H9 (cell line): ENCODE data around the gene ZCCHC3. TPM values are rescaled to one million over a fixed set of nuclear protein-coding genes. Genes with fewer than 3 reads are reported as not detected.

Experiments
- DNase-seq: peaks from one replicate; pipeline ENCODE4 v3.0.0-alpha.2; 2017
- H2AFZ ChIP-seq: one replicate; pipeline ENCODE4 v1.6.1; 2013; ENCODE audit warnings: mild to moderate bottlenecking, low read length, control low read depth, moderate library complexity
- H2AK5ac ChIP-seq: 2 replicates; pipeline ENCODE4 v1.6.1; 2013; ENCODE audit warnings: low read length, control low read depth, mixed read lengths; ENCODE audit not compliant: insufficient read length
- H2BK120ac ChIP-seq: one replicate; pipeline ENCODE4 v1.6.1; 2013; ENCODE audit warnings: low read depth, mild to moderate bottlenecking, low read length, control low read depth, inconsistent platforms; ENCODE audit not compliant: poor library complexity, severe bottlenecking
- H2BK12ac ChIP-seq: 2 replicates; pipeline ENCODE4 v1.6.1; 2013; ENCODE audit warnings: low read length, control low read depth, mixed read lengths, low read depth; ENCODE audit not compliant: insufficient read length
- H2BK15ac ChIP-seq: 2 replicates; pipeline ENCODE4 v1.6.1; 2013; ENCODE audit warnings: low read depth, low read length, control low read depth
- H2BK20ac ChIP-seq: one replicate; pipeline ENCODE4 v1.6.1; 2013; ENCODE audit warnings: low read depth, mild to moderate bottlenecking, low read length, control low read depth, inconsistent platforms; ENCODE audit not compliant: poor library complexity, severe bottlenecking
- H2BK5ac ChIP-seq: 2 replicates; pipeline ENCODE4 v1.6.1; 2013; ENCODE audit warnings: low read length, control low read depth, mixed read lengths; ENCODE audit not compliant: insufficient read length
- H3K14ac ChIP-seq: 2 replicates; pipeline ENCODE4 v1.6.1; 2013; ENCODE audit warnings: low read length, control low read depth; ENCODE audit not compliant: insufficient read depth
- H3K18ac ChIP-seq: 2 replicates; pipeline ENCODE4 v1.6.1; 2013; ENCODE audit warnings: low read depth, mild to moderate bottlenecking, mixed read lengths, low read length, control low read depth; ENCODE audit not compliant: insufficient read length
- H3K23ac ChIP-seq: 2 replicates; pipeline ENCODE4 v1.6.1; 2013; ENCODE audit warnings: low read length, control low read depth, mixed read lengths, low read depth; ENCODE audit not compliant: insufficient read length
- H3K23me2 ChIP-seq: 2 replicates; pipeline ENCODE4 v1.6.1; 2013; ENCODE audit warnings: low read depth, mild to moderate bottlenecking, mixed read lengths, low read length, control low read depth; ENCODE audit not compliant: insufficient read length, poor library complexity, severe bottlenecking
- H3K27ac ChIP-seq: 2 replicates; pipeline ENCODE4 v1.5.1; 2013; ENCODE audit warnings: low read length, control low read depth, mixed read lengths, low read depth; ENCODE audit not compliant: insufficient read length
- H3K27me3 ChIP-seq: 2 replicates; pipeline ENCODE4 v1.6.1; 2013; ENCODE audit warnings: low read length, control low read depth, inconsistent platforms; ENCODE audit not compliant: insufficient read depth
- H3K4ac ChIP-seq: 2 replicates; pipeline ENCODE4 v1.6.1; 2013; ENCODE audit warnings: low read depth, mild to moderate bottlenecking, control low read depth, inconsistent platforms, low read length, moderate library complexity
- H3K4me1 ChIP-seq: 2 replicates; pipeline ENCODE4 v1.6.1; 2013; ENCODE audit warnings: low read length, control low read depth, inconsistent platforms; ENCODE audit not compliant: insufficient read depth
- H3K4me2 ChIP-seq: 2 replicates; pipeline ENCODE4 v1.6.1; 2013; ENCODE audit warnings: low read length, control low read depth, mixed read lengths; ENCODE audit not compliant: insufficient read length, insufficient read depth
- H3K56ac ChIP-seq: 2 replicates; pipeline ENCODE4 v1.6.1; 2013; ENCODE audit warnings: low read depth, mild to moderate bottlenecking, mixed read lengths, low read length, control low read depth; ENCODE audit not compliant: insufficient read length
- H3K79me1 ChIP-seq: 2 replicates; pipeline ENCODE4 v1.6.1; 2013; ENCODE audit warnings: low read depth, mild to moderate bottlenecking, moderate library complexity, low read length, control low read depth, inconsistent platforms; ENCODE audit not compliant: insufficient read depth, poor library complexity, severe bottlenecking
- H3K79me2 ChIP-seq: 2 replicates; pipeline ENCODE4 v1.6.1; 2013; ENCODE audit warnings: low read length, control low read depth, inconsistent platforms; ENCODE audit not compliant: insufficient read depth
- H3K9ac ChIP-seq: 2 replicates; pipeline ENCODE4 v1.6.1; 2013; ENCODE audit warnings: low read length, control low read depth, mixed read lengths; ENCODE audit not compliant: insufficient read length; ENCODE audit errors: extremely low read depth
- H3K9me3 ChIP-seq: one replicate; pipeline ENCODE4 v1.6.1; 2013; ENCODE audit warnings: low read depth, low read length, inconsistent platforms; ENCODE audit not compliant: control insufficient read depth
- H3T11ph ChIP-seq: one replicate; pipeline ENCODE4 v1.6.1; 2013; ENCODE audit warnings: mild to moderate bottlenecking, low read length, control low read depth, inconsistent platforms
- H4K20me1 ChIP-seq: one replicate; pipeline ENCODE4 v1.6.1; 2013; ENCODE audit not compliant: control insufficient read depth, insufficient read length, insufficient read depth
- H4K5ac ChIP-seq: 2 replicates; pipeline ENCODE4 v1.6.1; 2013; ENCODE audit warnings: low read depth, mild to moderate bottlenecking, mixed read lengths, low read length, control low read depth; ENCODE audit not compliant: insufficient read length
- H4K8ac ChIP-seq: replicated peaks from 2 replicates; pipeline ENCODE4 v1.6.1; 2013; ENCODE audit warnings: low read length, control low read depth, mixed read lengths, low read depth; ENCODE audit not compliant: insufficient read length
- H4K91ac ChIP-seq: 2 replicates; pipeline ENCODE4 v1.6.1; 2013; ENCODE audit warnings: low read depth, mild to moderate bottlenecking, moderate library complexity, mixed read lengths, low read length, control low read depth; ENCODE audit not compliant: insufficient read length
- H3K27ac Mint-ChIP-seq, 3 experiments: 2 replicates in 2 of 3; 3 replicates in 1 of 3; pipeline ENCODE4 v1.8.0; 2020 to 2021; ENCODE audit warnings: mixed read lengths in 3 of 3, mild to moderate bottlenecking in 1 of 3, moderate library complexity in 1 of 3
- H3K27me3 Mint-ChIP-seq: 2 replicates; pipeline ENCODE4 v1.8.0; 2021; ENCODE audit warnings: low read depth, mild to moderate bottlenecking, moderate library complexity, mixed read lengths
- H3K36me3 Mint-ChIP-seq, 3 experiments: 2 replicates in 2 of 3; 3 replicates in 1 of 3; pipeline ENCODE4 v1.8.0; 2020 to 2021; ENCODE audit warnings: low read depth in 3 of 3, mixed read lengths in 3 of 3; ENCODE audit not compliant: insufficient read depth in 1 of 3
- H3K4me1 Mint-ChIP-seq, 2 experiments: 2 replicates each; pipeline ENCODE4 v1.8.0; 2020; ENCODE audit warnings: mixed read lengths in 2 of 2
- H3K4me3 Mint-ChIP-seq, 2 experiments: 2 replicates in 1 of 2; 3 replicates in 1 of 2; pipeline ENCODE4 v1.8.0; 2020 to 2021; ENCODE audit warnings: mild to moderate bottlenecking in 2 of 2, mixed read lengths in 2 of 2, moderate library complexity in 1 of 2
- H3K9me3 Mint-ChIP-seq, 2 experiments: 2 replicates in 1 of 2; 3 replicates in 1 of 2; pipeline ENCODE4 v1.8.0; 2020; ENCODE audit warnings: mild to moderate bottlenecking in 2 of 2, mixed read lengths in 2 of 2, moderate library complexity in 1 of 2
- WGBS: extraction: QIAGEN DNeasy Blood & Tissue Kit; methylation state at CpG from one replicate; pipeline ENCODE4 v1.1.7; 2013; ENCODE audit warnings: missing lambda C conversion rate, low lambda C conversion rate, mixed read lengths; ENCODE audit not compliant: insufficient read length; ENCODE audit errors: extremely low coverage; 5-methylcytosine and 5-hydroxymethylcytosine counted together
- total RNA-seq: library from RNA; stranded (reverse); gene quantifications from 2 replicates; pipeline ENCODE4 v1.2.1, GENCODE V29; 2021
- TF ChIP-seq, protein P1 (sequence below): fragments of 200-600 bp; sonication (generic); conservative IDR thresholded peaks from 3 replicates; pipeline ENCODE4 v1.8.0; 2021; ENCODE audit warnings: antibody characterized with exemption, mild to moderate bottlenecking

Gene ZCCHC3
- total RNA-seq, 1 experiment from 2014 or later = 41.3 TPM

DNA sequence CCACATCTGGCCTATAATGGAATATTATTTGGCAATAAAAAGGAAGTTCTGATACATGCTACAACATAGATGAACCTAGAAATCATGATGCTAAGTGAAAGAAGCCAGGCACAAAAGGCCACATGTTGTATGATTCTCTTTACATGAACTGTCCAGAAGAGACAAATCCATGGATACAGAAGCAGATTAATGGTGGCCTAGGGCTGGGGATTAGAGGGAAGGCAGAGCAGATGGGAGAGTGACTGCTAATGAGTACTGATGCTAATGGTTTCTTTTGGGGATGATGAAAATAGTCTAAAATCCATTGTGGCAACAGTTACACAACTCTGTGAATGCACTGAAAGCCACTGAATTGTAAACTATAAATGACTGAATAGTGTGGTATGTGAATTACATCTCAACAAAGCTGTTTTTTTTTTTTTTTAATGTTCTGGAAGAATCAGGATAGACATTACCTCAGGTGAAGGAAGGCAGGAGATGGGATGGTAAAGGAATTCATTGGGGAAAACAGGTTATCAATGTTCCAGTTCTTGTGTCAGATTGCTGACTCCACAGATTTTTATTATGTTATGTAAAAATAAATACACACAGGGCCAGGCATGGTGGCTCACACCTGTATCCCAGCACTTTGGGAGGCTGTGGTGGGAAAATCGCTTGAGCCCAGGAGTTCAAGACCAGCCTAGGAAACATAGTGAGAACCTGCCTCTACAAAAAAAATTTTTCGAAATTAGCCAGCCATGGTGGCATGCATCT, 19.1 kb downstream of the ZCCHC3 start:
- Histone ChIP-seq H3K23me2 (no peaks in the 10 kb centered on the region), H3K23ac (no peak overlapping the region), H4K91ac (no peak overlapping the region), H2BK120ac (no peak overlapping the region), H2AFZ (no peak overlapping the region), H2BK12ac (no peak overlapping the region), H2BK5ac (no peak overlapping the region), H3K27me3 (no peaks in the 10 kb centered on the region), H3K14ac (no peak overlapping the region), H3K4ac (no peak overlapping the region), H3K4me2 (no peak overlapping the region), H2AK5ac (no peak overlapping the region), H2BK15ac (no peak overlapping the region), H3K56ac (no peak overlapping the region), H3T11ph (no peak overlapping the region), H4K8ac (no peak overlapping the region), H3K27ac (no peak overlapping the region), H3K9ac (no peak overlapping the region), H3K79me2 (no peaks in the 10 kb centered on the region), H4K5ac (no peak overlapping the region), H3K18ac (no peak overlapping the region), H3K4me1 (no peaks in the 10 kb centered on the region), H4K20me1 (no peaks in the 10 kb centered on the region), H3K79me1 (no peaks in the 10 kb centered on the region), H3K9me3 (no peaks in the 10 kb centered on the region), H2BK20ac (no peak overlapping the region)
- Mint-ChIP-seq H3K27me3 (peaks cover 2% of the 10 kb centered on the region; the same call in 1 of the 2 replicates), H3K4me1 (peaks cover 6% of the 10 kb centered on the region in 2 experiments), H3K36me3 (peaks cover 12 to 32% (median 16%) of the 10 kb centered on the region in 3 experiments), H3K4me3 (no peak overlapping the region), H3K27ac (no peak overlapping the region; a peak in 1 of 7 replicates), H3K9me3 (peaks cover 0 to 3% of the 10 kb centered on the region in 2 experiments; a peak in 3 of 5 replicates)
- no peak for DNase-seq
- WGBS = no CpG with 5 or more reads among the region's 2 CpGs
- TF ChIP-seq, protein P1, sequence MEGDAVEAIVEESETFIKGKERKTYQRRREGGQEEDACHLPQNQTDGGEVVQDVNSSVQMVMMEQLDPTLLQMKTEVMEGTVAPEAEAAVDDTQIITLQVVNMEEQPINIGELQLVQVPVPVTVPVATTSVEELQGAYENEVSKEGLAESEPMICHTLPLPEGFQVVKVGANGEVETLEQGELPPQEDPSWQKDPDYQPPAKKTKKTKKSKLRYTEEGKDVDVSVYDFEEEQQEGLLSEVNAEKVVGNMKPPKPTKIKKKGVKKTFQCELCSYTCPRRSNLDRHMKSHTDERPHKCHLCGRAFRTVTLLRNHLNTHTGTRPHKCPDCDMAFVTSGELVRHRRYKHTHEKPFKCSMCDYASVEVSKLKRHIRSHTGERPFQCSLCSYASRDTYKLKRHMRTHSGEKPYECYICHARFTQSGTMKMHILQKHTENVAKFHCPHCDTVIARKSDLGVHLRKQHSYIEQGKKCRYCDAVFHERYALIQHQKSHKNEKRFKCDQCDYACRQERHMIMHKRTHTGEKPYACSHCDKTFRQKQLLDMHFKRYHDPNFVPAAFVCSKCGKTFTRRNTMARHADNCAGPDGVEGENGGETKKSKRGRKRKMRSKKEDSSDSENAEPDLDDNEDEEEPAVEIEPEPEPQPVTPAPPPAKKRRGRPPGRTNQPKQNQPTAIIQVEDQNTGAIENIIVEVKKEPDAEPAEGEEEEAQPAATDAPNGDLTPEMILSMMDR = no peak
